Activated naive CD4-positive, alpha-beta T cell treated with Interleukin-2 at 50 U/mL for 16 hours (primary cell): ENCODE data around the gene FUT9.

Source experiments
- DNase-seq: peaks from one replicate; pipeline ENCODE4 v3.0.0-alpha.2; 2020

The FUT9 gene

GRCh38 chr6:96074006-96074405, 58.2 kb downstream of the FUT9 start:
- no peak for DNase-seq

- DNase-seq: no peak
Measured at GRCh38 chr6:96075826-96076225, 60.1 kb downstream of the FUT9 start.

GRCh38 chr6:96086745-96087144, 71.0 kb downstream of the FUT9 start:
- DNase-seq: no peak

- no peak for DNase-seq
Measured at GRCh38 chr6:96089173-96089572, 73.4 kb downstream of the FUT9 start.

GRCh38 chr6:96094077-96094476, 78.3 kb downstream of the FUT9 start:
- DNase-seq: no peak

- DNase-seq: no peak
Measured at GRCh38 chr6:96099069-96099468, 83.3 kb downstream of the FUT9 start.

GRCh38 chr6:96101564-96101963, 85.8 kb downstream of the FUT9 start:
- DNase-seq: no peak

- no peak for DNase-seq
Measured at GRCh38 chr6:96104910-96105309, 89.1 kb downstream of the FUT9 start.

GRCh38 chr6:96110878-96111277, 95.1 kb downstream of the FUT9 start:
- DNase-seq: no peak

- DNase-seq: no peak
Measured at GRCh38 chr6:96116674-96117073, 100.9 kb downstream of the FUT9 start.

GRCh38 chr6:96124778-96125177, 109.0 kb downstream of the FUT9 start:
- no peak for DNase-seq

- DNase-seq: no peak
Measured at GRCh38 chr6:96138406-96138805, 122.6 kb downstream of the FUT9 start.

- no peak for DNase-seq
Measured at GRCh38 chr6:96142142-96142541, 126.4 kb downstream of the FUT9 start.

- no peak for DNase-seq
Measured at GRCh38 chr6:96150431-96150830, 134.7 kb downstream of the FUT9 start.

GRCh38 chr6:96151707-96152106, 135.9 kb downstream of the FUT9 start:
- DNase-seq: no peak

GRCh38 chr6:96152114-96152708, 136.4 kb downstream of the FUT9 start:
- DNase-seq: no peak

- DNase-seq: no peak
Measured at GRCh38 chr6:96153775-96154174, 138.0 kb downstream of the FUT9 start.

GRCh38 chr6:96156425-96156824, 140.7 kb downstream of the FUT9 start:
- no peak for DNase-seq

- no peak for DNase-seq
Measured at GRCh38 chr6:96157018-96157565, 141.3 kb downstream of the FUT9 start.

- DNase-seq: no peak
Measured at GRCh38 chr6:96162711-96163120, 146.9 kb downstream of the FUT9 start.

GRCh38 chr6:96164802-96165201, 149.0 kb downstream of the FUT9 start:
- DNase-seq: no peak

- DNase-seq: no peak
Measured at GRCh38 chr6:96171112-96171511, 155.3 kb downstream of the FUT9 start.

- DNase-seq: no peak
Measured at GRCh38 chr6:96184798-96185197, 169.0 kb downstream of the FUT9 start.

GRCh38 chr6:96186094-96186493, 170.3 kb downstream of the FUT9 start:
- no peak for DNase-seq

GRCh38 chr6:96186516-96187195, 170.9 kb downstream of the FUT9 start:
- no peak for DNase-seq
